Measurements from ENCODE around the gene TMEM43.

GRCh38 chr3:14170531-14171159 is 45.8 kb downstream of the TMEM43 start:
- TF ChIP-seq EZH2 (IDR thresholded peaks at IDR 0.05; ENCODE audit: borderline replicate concordance, low read length) = no peak
- TF ChIP-seq CTCF (IDR thresholded peaks at IDR 0.05; ENCODE audit: low read length) = no peak

Data from OCI-LY1 (cell line).